SK-N-SH treated with all-trans-retinoic acid at 6 μM for 48 hours (cell line): ENCODE measurements around the gene MYO18A.

ENCODE experiments used
- ATAC-seq: fragments of 200-7000 bp; cut with Tn5 transposase; 3 replicates; pipeline ENCODE4 v1.9.1; 2020; ENCODE audit warnings: mild to moderate bottlenecking, moderate library complexity
- ARNTL ChIP-seq: fragments of 450-650 bp; formaldehyde crosslinking; IDR thresholded peaks from 2 replicates; pipeline ENCODE4 v1.5.0; 2020; ENCODE audit warnings: low read depth, mild to moderate bottlenecking, moderate library complexity, borderline replicate concordance
- BACH2 ChIP-seq: fragments of 250-450 bp; sonication (Bioruptor Pico); IDR thresholded peaks from 2 replicates; pipeline ENCODE4 v1.9.0; 2021; ENCODE audit warnings: mild to moderate bottlenecking, borderline replicate concordance
- CSDC2 ChIP-seq: fragments of 250-450 bp; sonication (Bioruptor Pico); IDR thresholded peaks from 2 replicates; pipeline ENCODE4 v1.5.0; 2020; ENCODE audit warnings: mild to moderate bottlenecking, moderate library complexity
- ESRRG ChIP-seq: fragments of 250-450 bp; sonication (Bioruptor Pico); IDR thresholded peaks from 2 replicates; pipeline ENCODE4 v1.6.1; 2021; ENCODE audit warnings: mild to moderate bottlenecking
- ISL1 ChIP-seq: fragments of 250-450 bp; sonication (Bioruptor Pico); IDR thresholded peaks from 2 replicates; pipeline ENCODE4 v2.1.2; 2022; ENCODE audit warnings: mild to moderate bottlenecking, moderate library complexity
- OSR1 ChIP-seq: fragments of 250-450 bp; sonication (Bioruptor Pico); IDR thresholded peaks from 2 replicates; pipeline ENCODE4 v1.8.0; 2022; ENCODE audit warnings: moderate library complexity, mild to moderate bottlenecking, inconsistent platforms
- PPARA ChIP-seq: fragments of 250-450 bp; sonication (Bioruptor Pico); IDR thresholded peaks from 2 replicates; pipeline ENCODE4 v1.5.0; 2020; ENCODE audit warnings: mild to moderate bottlenecking, borderline replicate concordance
- RARB ChIP-seq: fragments of 250-450 bp; sonication (Bioruptor Pico); IDR thresholded peaks from 2 replicates; pipeline ENCODE4 v1.8.0; 2021; ENCODE audit warnings: mild to moderate bottlenecking, moderate library complexity
- SNAI2 ChIP-seq: fragments of 250-450 bp; sonication (Bioruptor Pico); IDR thresholded peaks from 2 replicates; pipeline ENCODE4 v1.5.0; 2020; ENCODE audit warnings: mild to moderate bottlenecking, moderate library complexity
- TCF4 ChIP-seq: fragments of 250-450 bp; sonication (Bioruptor Pico); IDR thresholded peaks from 2 replicates; pipeline ENCODE4 v1.8.0; 2021; ENCODE audit warnings: mild to moderate bottlenecking, moderate library complexity, borderline replicate concordance
- TOX ChIP-seq: fragments of 250-450 bp; sonication (Bioruptor Pico); IDR thresholded peaks from 2 replicates; pipeline ENCODE4 v1.8.0; 2021; ENCODE audit warnings: mild to moderate bottlenecking, moderate library complexity, borderline replicate concordance
- ZC3H10 ChIP-seq: fragments of 250-450 bp; sonication (Bioruptor Pico); IDR thresholded peaks from 2 replicates; pipeline ENCODE4 v1.5.1; 2021; ENCODE audit warnings: mild to moderate bottlenecking, moderate library complexity
- ZFP3 ChIP-seq: fragments of 250-450 bp; sonication (Bioruptor Pico); IDR thresholded peaks from 2 replicates; pipeline ENCODE4 v1.5.0; 2020; ENCODE audit warnings: mild to moderate bottlenecking, moderate library complexity
- ZFP30 ChIP-seq: fragments of 450-650 bp; formaldehyde crosslinking; IDR thresholded peaks from 2 replicates; pipeline ENCODE4 v1.5.0; 2022; ENCODE audit warnings: mild to moderate bottlenecking, moderate library complexity
- ZNF565 ChIP-seq: fragments of 450-650 bp; formaldehyde crosslinking; conservative IDR thresholded peaks from 2 replicates; pipeline ENCODE4 v1.5.0; 2020; ENCODE audit warnings: low read depth, mild to moderate bottlenecking, moderate library complexity
- TF ChIP-seq, protein P1 (sequence below): fragments of 250-450 bp; sonication (Bioruptor Pico); IDR thresholded peaks from 2 replicates; pipeline ENCODE4 v1.5.1; 2020; ENCODE audit warnings: low read depth, mild to moderate bottlenecking, moderate library complexity
- TF ChIP-seq, protein P2 (sequence below): fragments of 250-450 bp; sonication (Bioruptor Pico); IDR thresholded peaks from 2 replicates; pipeline ENCODE4 v1.8.0; 2021; ENCODE audit warnings: low read depth, mild to moderate bottlenecking, moderate library complexity, borderline replicate concordance
- TF ChIP-seq, protein P3 (sequence below): fragments of 250-450 bp; sonication (Bioruptor Pico); IDR thresholded peaks from 2 replicates; pipeline ENCODE4 v1.5.0; 2020; ENCODE audit warnings: mild to moderate bottlenecking, moderate library complexity
- TF ChIP-seq, protein P4 (sequence below): fragments of 250-450 bp; sonication (Bioruptor Pico); IDR thresholded peaks from 2 replicates; pipeline ENCODE4 v1.8.0; 2020; ENCODE audit warnings: mild to moderate bottlenecking, moderate library complexity, borderline replicate concordance
- TF ChIP-seq, protein P5 (sequence below): fragments of 250-450 bp; sonication (Bioruptor Pico); IDR thresholded peaks from 2 replicates; pipeline ENCODE4 v1.5.1; 2021; ENCODE audit warnings: mild to moderate bottlenecking, moderate library complexity

Gene MYO18A

DNA sequence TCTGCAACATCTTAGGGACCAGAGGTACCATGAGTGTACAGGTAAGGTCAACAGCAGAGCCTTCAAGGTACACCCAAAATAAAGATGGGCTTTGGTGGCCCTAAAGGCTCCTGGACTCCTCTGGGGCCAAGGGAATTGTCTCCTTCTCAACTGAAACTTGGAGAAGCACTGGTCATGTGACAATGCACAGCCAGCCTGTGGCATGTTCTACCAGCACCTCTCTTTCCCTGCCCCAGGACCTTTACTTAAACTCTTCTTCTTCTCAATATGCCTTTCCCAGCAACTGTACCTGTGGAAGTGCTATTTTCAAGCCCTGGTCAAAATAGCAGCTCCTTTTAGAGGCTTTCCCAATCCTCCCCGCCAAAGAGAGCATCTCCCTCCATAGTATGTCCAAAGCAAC, 108.9 kb downstream of the MYO18A start:
- no peak for ATAC-seq

DNA sequence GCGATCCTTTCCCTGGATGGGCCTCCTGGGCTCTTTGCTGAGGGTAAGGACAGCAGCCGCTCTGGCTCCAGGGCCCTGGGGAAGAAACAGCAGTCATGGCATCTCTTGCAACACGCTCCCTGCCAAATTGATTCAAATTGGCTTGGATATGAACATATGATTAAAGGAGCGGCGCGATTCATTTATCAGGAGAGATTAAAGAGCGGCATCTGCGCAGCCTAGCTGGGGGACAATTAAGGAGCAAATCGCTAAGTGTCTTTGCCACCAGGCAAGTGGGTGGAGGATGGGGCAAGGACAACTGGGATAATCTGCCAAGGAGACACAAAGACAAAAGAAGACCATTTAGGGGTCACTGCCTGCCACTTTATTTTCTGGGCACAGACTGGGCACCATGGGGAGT, 109.4 kb downstream of the MYO18A start:
- ATAC-seq: no peak
- TF ChIP-seq, protein P1, sequence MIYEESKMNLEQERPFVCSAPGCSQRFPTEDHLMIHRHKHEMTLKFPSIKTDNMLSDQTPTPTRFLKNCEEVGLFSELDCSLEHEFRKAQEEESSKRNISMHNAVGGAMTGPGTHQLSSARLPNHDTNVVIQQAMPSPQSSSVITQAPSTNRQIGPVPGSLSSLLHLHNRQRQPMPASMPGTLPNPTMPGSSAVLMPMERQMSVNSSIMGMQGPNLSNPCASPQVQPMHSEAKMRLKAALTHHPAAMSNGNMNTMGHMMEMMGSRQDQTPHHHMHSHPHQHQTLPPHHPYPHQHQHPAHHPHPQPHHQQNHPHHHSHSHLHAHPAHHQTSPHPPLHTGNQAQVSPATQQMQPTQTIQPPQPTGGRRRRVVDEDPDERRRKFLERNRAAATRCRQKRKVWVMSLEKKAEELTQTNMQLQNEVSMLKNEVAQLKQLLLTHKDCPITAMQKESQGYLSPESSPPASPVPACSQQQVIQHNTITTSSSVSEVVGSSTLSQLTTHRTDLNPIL (CRISPR knock-in tag): no peak
- TF ChIP-seq BACH2 (CRISPR knock-in tag) (no peak), ZFP3 (CRISPR knock-in tag) (no peak), TCF4 (no peak), ARNTL (CRISPR knock-in tag) (no peak), CSDC2 (CRISPR knock-in tag) (no peak), ESRRG (CRISPR knock-in tag) (no peak), ISL1 (CRISPR knock-in tag) (no peak)
- TF ChIP-seq, protein P2, sequence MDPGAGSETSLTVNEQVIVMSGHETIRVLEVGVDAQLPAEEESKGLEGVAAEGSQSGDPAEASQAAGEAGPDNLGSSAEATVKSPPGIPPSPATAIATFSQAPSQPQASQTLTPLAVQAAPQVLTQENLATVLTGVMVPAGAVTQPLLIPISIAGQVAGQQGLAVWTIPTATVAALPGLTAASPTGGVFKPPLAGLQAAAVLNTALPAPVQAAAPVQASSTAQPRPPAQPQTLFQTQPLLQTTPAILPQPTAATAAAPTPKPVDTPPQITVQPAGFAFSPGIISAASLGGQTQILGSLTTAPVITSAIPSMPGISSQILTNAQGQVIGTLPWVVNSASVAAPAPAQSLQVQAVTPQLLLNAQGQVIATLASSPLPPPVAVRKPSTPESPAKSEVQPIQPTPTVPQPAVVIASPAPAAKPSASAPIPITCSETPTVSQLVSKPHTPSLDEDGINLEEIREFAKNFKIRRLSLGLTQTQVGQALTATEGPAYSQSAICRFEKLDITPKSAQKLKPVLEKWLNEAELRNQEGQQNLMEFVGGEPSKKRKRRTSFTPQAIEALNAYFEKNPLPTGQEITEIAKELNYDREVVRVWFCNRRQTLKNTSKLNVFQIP (CRISPR knock-in tag): no peak
- TF ChIP-seq, protein P3, sequence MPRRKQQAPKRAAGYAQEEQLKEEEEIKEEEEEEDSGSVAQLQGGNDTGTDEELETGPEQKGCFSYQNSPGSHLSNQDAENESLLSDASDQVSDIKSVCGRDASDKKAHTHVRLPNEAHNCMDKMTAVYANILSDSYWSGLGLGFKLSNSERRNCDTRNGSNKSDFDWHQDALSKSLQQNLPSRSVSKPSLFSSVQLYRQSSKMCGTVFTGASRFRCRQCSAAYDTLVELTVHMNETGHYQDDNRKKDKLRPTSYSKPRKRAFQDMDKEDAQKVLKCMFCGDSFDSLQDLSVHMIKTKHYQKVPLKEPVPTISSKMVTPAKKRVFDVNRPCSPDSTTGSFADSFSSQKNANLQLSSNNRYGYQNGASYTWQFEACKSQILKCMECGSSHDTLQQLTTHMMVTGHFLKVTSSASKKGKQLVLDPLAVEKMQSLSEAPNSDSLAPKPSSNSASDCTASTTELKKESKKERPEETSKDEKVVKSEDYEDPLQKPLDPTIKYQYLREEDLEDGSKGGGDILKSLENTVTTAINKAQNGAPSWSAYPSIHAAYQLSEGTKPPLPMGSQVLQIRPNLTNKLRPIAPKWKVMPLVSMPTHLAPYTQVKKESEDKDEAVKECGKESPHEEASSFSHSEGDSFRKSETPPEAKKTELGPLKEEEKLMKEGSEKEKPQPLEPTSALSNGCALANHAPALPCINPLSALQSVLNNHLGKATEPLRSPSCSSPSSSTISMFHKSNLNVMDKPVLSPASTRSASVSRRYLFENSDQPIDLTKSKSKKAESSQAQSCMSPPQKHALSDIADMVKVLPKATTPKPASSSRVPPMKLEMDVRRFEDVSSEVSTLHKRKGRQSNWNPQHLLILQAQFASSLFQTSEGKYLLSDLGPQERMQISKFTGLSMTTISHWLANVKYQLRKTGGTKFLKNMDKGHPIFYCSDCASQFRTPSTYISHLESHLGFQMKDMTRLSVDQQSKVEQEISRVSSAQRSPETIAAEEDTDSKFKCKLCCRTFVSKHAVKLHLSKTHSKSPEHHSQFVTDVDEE (CRISPR knock-in tag): no peak

More for the DNA sequence above, 108.9 kb downstream of the MYO18A start:
- TF ChIP-seq SNAI2 (no peak), CSDC2 (CRISPR knock-in tag) (no peak)
- TF ChIP-seq, protein P2 (CRISPR knock-in tag): no peak
- TF ChIP-seq, all 23 proteins: peak for 0

DNA sequence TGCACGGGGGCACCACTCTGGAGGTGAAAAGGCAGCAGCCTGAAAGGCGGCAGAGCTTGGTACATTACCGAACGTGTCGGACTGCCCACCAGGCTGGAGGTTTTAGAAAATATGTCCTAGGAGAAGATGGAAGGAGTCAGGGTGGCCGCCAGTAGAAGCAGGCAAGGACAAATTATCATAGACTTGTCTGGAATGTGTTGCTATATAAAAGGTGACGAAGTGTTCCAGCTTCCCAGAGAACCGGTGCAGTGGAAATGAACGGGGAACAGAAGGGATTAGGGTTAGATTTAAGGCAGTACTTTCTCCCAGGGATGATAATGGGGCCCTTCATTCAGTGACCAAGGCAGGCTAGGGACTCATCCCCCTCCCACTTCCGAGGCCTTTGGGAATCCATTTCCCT, 109.9 kb downstream of the MYO18A start:
- TF ChIP-seq TOX (CRISPR knock-in tag) (no peak), OSR1 (no peak), RARB (CRISPR knock-in tag) (no peak), ESRRG (CRISPR knock-in tag) (no peak), ZC3H10 (CRISPR knock-in tag) (no peak), ZNF565 (CRISPR knock-in tag) (no peak), PPARA (no peak), CSDC2 (CRISPR knock-in tag) (no peak), ZFP3 (CRISPR knock-in tag) (no peak), TCF4 (no peak), ISL1 (CRISPR knock-in tag) (no peak), ZFP30 (CRISPR knock-in tag) (no peak), ARNTL (CRISPR knock-in tag) (no peak), SNAI2 (no peak)
- TF ChIP-seq, protein P4, sequence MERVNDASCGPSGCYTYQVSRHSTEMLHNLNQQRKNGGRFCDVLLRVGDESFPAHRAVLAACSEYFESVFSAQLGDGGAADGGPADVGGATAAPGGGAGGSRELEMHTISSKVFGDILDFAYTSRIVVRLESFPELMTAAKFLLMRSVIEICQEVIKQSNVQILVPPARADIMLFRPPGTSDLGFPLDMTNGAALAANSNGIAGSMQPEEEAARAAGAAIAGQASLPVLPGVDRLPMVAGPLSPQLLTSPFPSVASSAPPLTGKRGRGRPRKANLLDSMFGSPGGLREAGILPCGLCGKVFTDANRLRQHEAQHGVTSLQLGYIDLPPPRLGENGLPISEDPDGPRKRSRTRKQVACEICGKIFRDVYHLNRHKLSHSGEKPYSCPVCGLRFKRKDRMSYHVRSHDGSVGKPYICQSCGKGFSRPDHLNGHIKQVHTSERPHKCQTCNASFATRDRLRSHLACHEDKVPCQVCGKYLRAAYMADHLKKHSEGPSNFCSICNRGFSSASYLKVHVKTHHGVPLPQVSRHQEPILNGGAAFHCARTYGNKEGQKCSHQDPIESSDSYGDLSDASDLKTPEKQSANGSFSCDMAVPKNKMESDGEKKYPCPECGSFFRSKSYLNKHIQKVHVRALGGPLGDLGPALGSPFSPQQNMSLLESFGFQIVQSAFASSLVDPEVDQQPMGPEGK (CRISPR knock-in tag): no peak
- TF ChIP-seq, protein P1 (CRISPR knock-in tag): no peak
- TF ChIP-seq, protein P3 (CRISPR knock-in tag): no peak
- TF ChIP-seq, protein P5, sequence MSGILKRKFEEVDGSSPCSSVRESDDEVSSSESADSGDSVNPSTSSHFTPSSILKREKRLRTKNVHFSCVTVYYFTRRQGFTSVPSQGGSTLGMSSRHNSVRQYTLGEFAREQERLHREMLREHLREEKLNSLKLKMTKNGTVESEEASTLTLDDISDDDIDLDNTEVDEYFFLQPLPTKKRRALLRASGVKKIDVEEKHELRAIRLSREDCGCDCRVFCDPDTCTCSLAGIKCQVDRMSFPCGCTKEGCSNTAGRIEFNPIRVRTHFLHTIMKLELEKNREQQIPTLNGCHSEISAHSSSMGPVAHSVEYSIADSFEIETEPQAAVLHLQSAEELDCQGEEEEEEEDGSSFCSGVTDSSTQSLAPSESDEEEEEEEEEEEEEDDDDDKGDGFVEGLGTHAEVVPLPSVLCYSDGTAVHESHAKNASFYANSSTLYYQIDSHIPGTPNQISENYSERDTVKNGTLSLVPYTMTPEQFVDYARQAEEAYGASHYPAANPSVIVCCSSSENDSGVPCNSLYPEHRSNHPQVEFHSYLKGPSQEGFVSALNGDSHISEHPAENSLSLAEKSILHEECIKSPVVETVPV (CRISPR knock-in tag): no peak
- no peak for ATAC-seq
